Uterus (tissue), 4 donors: ENCODE measurements around the gene FOXN4. TPM values are rescaled to one million over a fixed set of nuclear protein-coding genes. Genes with fewer than 3 reads are reported as not detected.

ENCODE experiments used
- DNase-seq, 2 donors: peaks; one replicate each; pipeline ENCODE4 v3.0.0-alpha.2; 2019 to 2020
- H3K27ac ChIP-seq, 2 donors: fragments of 200-600 bp; sonication (generic); 1 replicate in 1 of 2; 2 replicates in 1 of 2; pipeline ENCODE4 v1.5.1; 2016 to 2018
- H3K27me3 ChIP-seq, 2 donors: fragments of 200-600 bp; sonication (generic); one replicate each; pipeline ENCODE4 v1.5.1; 2018 to 2019; ENCODE audit warnings: control low read depth in 1 of 2
- H3K36me3 ChIP-seq, 2 donors: fragments of 200-600 bp; sonication (generic); one replicate each; pipeline ENCODE4 v1.5.1; 2019; ENCODE audit warnings: control low read depth in 1 of 2
- H3K4me1 ChIP-seq, 2 donors: fragments of 200-600 bp; sonication (generic); one replicate each; pipeline ENCODE4 v1.5.1; 2018 to 2019; ENCODE audit warnings: control low read depth in 1 of 2
- H3K4me3 ChIP-seq, 2 donors: fragments of 200-600 bp; sonication (generic); 1 replicate in 1 of 2; 2 replicates in 1 of 2; pipeline ENCODE4 v1.5.1; 2018 to 2019; ENCODE audit warnings: mild to moderate bottlenecking in 1 of 2
- H3K9me3 ChIP-seq, 2 donors: fragments of 200-600 bp; sonication (generic); one replicate each; pipeline ENCODE4 v1.5.1; 2019; ENCODE audit warnings: control low read depth in 1 of 2
- CTCF ChIP-seq, 4 experiments: fragments of 200-600 bp in 2 of 4; fragments of 450-650 bp in 2 of 4; sonication (generic) in 2 of 4; IDR thresholded peaks; one replicate each; pipeline ENCODE4 v1.5.1; 2016 to 2019; ENCODE audit warnings: antibody characterized with exemption in 4 of 4, mild to moderate bottlenecking in 2 of 4, moderate library complexity in 1 of 4
- POLR2A ChIP-seq, 2 donors: fragments of 450-650 bp; IDR thresholded peaks; one replicate each; pipeline ENCODE4 v1.6.1; 2016; ENCODE audit warnings: antibody characterized with exemption in 2 of 2, mild to moderate bottlenecking in 1 of 2, moderate library complexity in 1 of 2
- intact Hi-C: fragments of 100-400 bp; cut with DNase I; formaldehyde crosslinking; loops from one replicate; pipeline ENCODE4 v1.15.1; 2023; ENCODE audit warnings: low total_unique reads
- total RNA-seq, 4 donors: library from RNA; depleted of rRNA in 3 of 4; stranded (reverse); fragments of >200 nt in 3 of 4; gene quantifications; one replicate each; pipeline versions ENCODE4 v1.1.0 to v1.2.4, GENCODE V29; 2014 to 2023
- donor health status: DM: yes; HTN: yes; CAD: no.

Gene FOXN4
- total RNA-seq, 4 donors from 2014 or later: not detected

GRCh38 chr12:109263439-109263838 lies 45.6 kb downstream of the FOXN4 start:
- intact Hi-C loops: no loop called here
- H3K36me3 ChIP-seq: no peaks in the 10 kb centered on the region
- no peak for DNase-seq
- H3K4me1 ChIP-seq: peaks cover 0 to 10% of the 10 kb centered on the region in 2 donors
- no peak overlapping the region for H3K4me3 ChIP-seq
- TF ChIP-seq POLR2A (IDR thresholded peaks at IDR 0.05): no peak
- no peak for TF ChIP-seq CTCF (IDR thresholded peaks at IDR 0.05)
- no peaks in the 10 kb centered on the region for H3K27me3 ChIP-seq
- H3K9me3 ChIP-seq: peaks cover 0 to 6% of the 10 kb centered on the region in 2 donors
- H3K27ac ChIP-seq: no peak overlapping the region

- Histone ChIP-seq H3K36me3 (no peaks in the 10 kb centered on the region), H3K27ac (no peak overlapping the region), H3K27me3 (no peaks in the 10 kb centered on the region), H3K4me3 (no peak overlapping the region), H3K4me1 (peaks cover 0 to 10% of the 10 kb centered on the region in 2 donors), H3K9me3 (peaks cover 0 to 6% of the 10 kb centered on the region in 2 donors)
- no peak for DNase-seq
- no peak for TF ChIP-seq CTCF (IDR thresholded peaks at IDR 0.05)
- TF ChIP-seq POLR2A (IDR thresholded peaks at IDR 0.05): no peak
- intact Hi-C loops: no loop called here
These were observed 47.1 kb downstream of the FOXN4 start for GRCh38 chr12:109261939-109262338.

DNA sequence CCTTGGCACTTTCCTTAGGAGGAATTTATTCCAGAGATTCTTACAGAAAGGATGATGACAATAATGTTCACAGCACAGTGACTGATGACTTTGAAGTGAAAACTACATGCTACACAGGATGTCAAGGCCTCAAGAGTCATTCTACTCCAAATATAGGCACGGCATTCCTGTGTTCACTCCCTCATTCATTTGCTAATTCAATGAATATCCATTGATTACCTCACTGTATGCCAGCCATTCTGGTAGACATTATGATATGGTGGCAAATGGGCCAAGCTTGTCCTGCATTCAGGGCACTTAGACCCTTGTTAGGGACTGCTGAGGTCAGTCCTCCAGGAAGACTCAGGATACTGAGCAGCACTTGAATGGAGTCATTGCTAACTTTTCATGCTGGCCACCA lies 48.0 kb downstream of the FOXN4 start:
- intact Hi-C loops: no loop called here
- Histone ChIP-seq H3K4me1 (peaks cover 0 to 10% of the 10 kb centered on the region in 2 donors), H3K27ac (no peak overlapping the region), H3K4me3 (no peak overlapping the region), H3K9me3 (peaks cover 0 to 6% of the 10 kb centered on the region in 2 donors), H3K36me3 (no peaks in the 10 kb centered on the region), H3K27me3 (no peaks in the 10 kb centered on the region)
- no peak for DNase-seq
- TF ChIP-seq POLR2A (IDR thresholded peaks at IDR 0.05) (no peak), CTCF (IDR thresholded peaks at IDR 0.05) (no peak)

- Histone ChIP-seq H3K27ac (no peak overlapping the region), H3K36me3 (no peaks in the 10 kb centered on the region), H3K4me1 (no peaks in the 10 kb centered on the region), H3K27me3 (no peaks in the 10 kb centered on the region), H3K9me3 (peaks cover 0 to 6% of the 10 kb centered on the region in 2 donors), H3K4me3 (no peak overlapping the region)
- no peak for TF ChIP-seq CTCF (IDR thresholded peaks at IDR 0.05)
- no peak for TF ChIP-seq POLR2A (IDR thresholded peaks at IDR 0.05)
- intact Hi-C loops: no loop called here
- no peak for DNase-seq
These were observed 49.6 kb downstream of the FOXN4 start for GRCh38 chr12:109259545-109259895.

DNA sequence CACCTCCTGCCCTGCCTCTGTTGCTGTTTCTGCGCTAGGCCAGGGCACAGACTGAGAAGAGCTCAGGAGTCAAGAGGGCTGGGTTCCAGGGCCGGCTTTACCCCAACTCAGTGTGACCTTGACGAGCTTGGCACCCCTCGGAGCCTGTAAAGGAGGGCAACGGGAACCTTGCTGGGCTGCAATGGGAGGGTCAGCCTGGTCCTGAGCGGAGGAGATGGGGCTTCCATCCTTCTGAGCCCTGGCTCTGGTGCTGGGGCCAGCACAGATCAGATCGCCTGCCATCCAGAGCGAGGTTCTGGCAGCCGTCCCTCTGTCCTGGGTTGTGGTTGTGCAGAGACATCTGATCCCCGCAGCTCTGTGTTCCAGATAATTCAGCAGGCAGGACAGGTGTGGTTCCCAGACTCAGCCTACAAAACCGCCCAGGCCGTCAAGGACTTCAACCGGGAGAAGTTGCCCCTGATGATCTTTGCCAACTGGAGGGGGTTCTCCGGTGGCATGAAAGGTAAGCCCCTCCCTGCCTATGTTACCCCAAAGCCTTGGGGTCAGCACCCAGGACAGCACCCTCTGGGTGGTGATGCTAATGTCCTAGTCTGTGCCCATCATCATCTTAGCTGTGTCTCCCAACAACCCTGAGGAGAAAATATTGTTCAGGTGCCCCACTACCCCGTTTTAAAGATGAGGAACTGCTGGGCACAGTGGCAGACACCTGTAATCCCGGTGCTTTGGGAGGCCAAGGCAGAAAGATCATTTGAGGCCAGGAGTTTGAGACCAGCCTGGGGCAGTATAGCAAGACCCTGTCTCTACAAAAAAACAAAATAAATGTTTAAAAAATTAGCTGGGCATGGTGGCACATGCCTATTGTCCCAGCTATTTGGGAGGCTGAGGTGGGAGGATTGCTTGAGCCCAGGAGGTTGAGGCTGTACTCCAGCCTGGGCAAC lies 50.2 kb downstream of the FOXN4 start:
- no peak overlapping the region for H3K27ac ChIP-seq
- no peak for DNase-seq
- H3K4me1 ChIP-seq: no peaks in the 10 kb centered on the region
- intact Hi-C loops: no loop called here
- H3K36me3 ChIP-seq: no peaks in the 10 kb centered on the region
- H3K4me3 ChIP-seq: no peak overlapping the region
- TF ChIP-seq POLR2A (IDR thresholded peaks at IDR 0.05): no peak
- TF ChIP-seq CTCF (IDR thresholded peaks at IDR 0.05): no peak
- no peaks in the 10 kb centered on the region for H3K27me3 ChIP-seq
- H3K9me3 ChIP-seq: peaks cover 0 to 6% of the 10 kb centered on the region in 2 donors
